NCI-H1436 (cell line): Measurements from ENCODE around the gene PKM.
"Not testable (repeated sequence)": the region's sequence is repeated elsewhere in the genome, so short reads cannot be mapped to it uniquely, and the experiment has no call there.

Experiments
- DNase-seq: peaks from one replicate; lab custom pipeline; 2025; lab: John Stamatoyannopoulos, UW

PKM gene

GRCh38 chr15:72176159-72176558 lies 54.8 kb downstream of the PKM start:
- no peak for DNase-seq

DNA sequence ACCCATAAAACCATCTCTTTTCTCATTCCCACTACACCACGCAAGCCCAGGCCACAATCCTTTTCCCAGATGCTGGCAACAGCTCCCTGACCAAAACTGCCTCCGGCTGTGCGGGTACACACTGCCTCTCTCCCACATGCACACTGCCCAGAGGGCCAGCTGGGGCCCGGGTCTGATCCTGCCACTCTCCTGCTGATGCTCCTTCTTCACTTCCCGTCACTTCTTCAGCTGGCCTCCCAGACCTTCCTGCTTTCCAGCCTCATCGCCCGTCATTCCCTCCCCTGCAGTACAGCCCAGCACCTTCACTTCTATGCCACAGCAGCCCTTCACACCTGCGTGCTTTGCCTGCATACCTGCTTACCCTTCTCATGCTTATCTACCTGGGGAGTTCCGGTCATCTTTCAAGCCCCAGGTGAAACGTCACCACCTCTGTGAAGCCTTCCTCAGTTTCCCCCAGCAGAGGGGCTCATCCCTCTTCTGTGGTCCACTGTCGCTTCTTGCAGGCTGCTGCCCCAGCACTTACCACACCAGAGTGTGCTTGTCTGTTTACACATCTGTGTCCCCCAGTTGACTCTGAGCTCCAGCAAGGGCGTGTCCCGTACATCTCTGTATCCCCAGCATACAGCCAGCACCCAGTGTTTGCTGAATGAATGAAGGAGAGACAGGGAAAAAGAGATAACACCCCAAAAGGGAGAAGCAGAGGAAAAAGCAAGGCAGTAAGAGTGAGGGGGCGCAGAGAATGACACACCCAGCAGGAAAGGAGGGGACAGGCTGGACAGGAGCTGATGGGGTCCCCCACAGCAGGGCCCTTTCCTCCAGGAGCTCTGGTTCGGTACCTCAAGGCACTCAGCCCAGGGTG lies 55.6 kb downstream of the PKM start:
- no peak for DNase-seq

GRCh38 chr15:72174551-72175165 lies 56.3 kb downstream of the PKM start:
- DNase-seq: no peak

GRCh38 chr15:72173864-72174550 lies 57.0 kb downstream of the PKM start:
- no peak for DNase-seq

GRCh38 chr15:72173401-72173800 lies 57.6 kb downstream of the PKM start:
- DNase-seq: no peak

GRCh38 chr15:72172796-72173195 lies 58.2 kb downstream of the PKM start:
- DNase-seq: no peak

GRCh38 chr15:72171978-72172377 lies 59.0 kb downstream of the PKM start:
- not testable (repeated sequence) for DNase-seq

- no peak for DNase-seq
Observed at GRCh38 chr15:72170691-72171090, 60.3 kb downstream of the PKM start.

- no peak for DNase-seq
Observed at GRCh38 chr15:72169921-72170611, 60.9 kb downstream of the PKM start.

DNA sequence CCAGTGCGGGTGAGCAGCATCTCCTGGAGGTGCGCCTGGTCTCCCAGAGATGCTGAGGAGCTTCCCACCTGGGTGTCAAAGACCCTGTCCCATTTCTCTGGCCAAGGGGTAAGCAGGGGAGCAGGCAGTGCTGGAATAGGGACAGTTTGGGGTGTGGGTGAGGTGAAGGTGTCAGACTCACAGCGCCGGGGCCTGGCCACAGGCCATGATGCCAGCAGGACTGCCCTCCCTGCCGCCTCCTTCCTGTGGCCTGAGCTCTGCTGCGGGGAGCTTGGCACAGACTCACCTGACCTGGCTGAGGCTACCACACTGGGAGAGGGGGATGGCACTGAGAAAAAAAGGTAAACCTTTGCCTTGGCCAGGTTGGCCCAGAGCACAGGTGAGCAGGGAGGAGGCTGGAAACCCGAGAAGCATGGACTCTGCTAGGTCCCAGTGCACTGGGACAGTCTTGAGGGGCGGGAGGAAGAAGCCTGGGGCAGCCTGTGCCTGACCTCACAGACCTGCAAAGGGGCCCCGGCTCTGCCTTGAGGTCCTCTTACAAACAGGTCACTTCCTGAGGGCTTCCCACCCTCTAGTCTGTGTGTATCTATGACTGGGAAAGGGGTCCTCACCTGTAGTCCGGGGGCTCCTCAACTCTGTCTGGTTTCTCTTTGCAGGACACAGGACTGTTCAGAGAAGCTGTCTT lies 61.6 kb downstream of the PKM start:
- no peak for DNase-seq

DNA sequence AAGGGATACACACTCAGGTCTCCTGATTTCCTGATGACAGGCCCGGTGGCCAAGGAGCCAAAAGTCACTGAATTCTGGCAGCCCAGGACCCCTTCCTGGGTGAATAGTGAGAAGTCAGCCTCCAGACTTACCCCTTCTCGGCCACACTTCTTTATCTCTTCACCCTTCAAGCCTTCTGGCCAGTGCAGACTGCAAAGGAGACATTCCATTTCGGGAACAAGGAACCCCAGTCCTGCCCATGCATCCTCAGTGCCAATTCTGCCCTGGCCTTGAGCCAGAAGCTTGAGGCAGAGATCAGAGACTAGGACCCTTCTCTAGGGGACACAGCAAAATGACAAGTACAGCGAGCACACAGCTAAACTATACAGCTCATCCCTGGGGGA lies 62.2 kb downstream of the PKM start:
- DNase-seq: no peak

GRCh38 chr15:72168131-72168807 lies 62.7 kb downstream of the PKM start:
- no peak for DNase-seq

GRCh38 chr15:72167445-72167844 lies 63.5 kb downstream of the PKM start:
- no peak for DNase-seq

DNA sequence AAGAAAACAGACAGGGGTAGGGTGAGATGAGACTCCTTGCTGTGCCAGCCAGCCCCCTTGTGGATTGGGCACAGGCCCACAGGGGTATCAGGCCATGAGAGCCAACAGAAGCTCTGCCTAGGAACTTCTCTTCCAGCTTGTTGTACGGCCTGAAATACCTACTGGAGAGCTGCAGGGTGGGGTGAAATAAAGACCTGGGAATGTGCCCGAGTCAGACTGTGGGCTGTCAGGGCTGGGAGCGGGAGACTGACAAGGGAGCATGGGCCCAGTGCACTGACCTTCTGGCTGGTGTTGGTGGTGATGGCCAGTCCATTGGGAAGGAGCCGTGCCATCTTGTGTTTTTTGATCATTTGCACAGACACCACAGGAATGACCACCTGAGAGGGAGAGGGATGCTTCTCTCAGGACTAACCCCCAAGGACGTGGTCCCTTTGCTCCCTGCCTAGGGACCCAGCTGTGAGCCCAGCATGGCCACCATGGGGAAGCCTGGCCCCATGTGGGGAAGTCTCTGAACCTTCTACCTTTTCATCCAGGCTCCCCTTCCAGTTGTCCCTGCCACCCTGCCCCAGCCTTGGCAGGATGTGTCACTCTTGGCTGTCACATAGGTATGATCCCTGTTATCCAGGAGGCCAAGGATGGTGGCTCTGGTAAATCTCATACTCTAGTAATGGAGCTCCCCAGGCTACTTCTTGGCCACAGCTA lies 64.1 kb downstream of the PKM start:
- no peak for DNase-seq

DNA sequence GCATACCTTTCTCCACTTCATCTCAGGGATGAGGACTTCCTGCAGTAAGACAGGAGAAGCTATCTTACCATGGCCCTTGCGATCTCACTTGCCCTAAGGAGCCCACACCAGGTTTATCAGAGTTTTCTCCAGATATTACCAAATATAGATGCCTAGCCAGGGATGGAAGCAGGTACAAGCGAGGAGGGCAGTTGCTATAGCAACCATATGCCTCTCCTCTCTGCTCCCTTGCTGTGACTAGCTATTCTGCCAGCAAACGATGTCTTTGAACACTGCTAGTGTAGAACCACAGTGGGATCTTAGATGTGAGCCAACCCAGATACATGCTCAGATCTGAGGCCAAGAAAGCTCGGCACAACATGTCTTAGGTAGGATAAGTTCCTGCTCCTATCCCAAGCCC lies 67.3 kb downstream of the PKM start:
- no peak for DNase-seq

GRCh38 chr15:72162569-72162968 lies 68.4 kb downstream of the PKM start:
- no peak for DNase-seq

DNA sequence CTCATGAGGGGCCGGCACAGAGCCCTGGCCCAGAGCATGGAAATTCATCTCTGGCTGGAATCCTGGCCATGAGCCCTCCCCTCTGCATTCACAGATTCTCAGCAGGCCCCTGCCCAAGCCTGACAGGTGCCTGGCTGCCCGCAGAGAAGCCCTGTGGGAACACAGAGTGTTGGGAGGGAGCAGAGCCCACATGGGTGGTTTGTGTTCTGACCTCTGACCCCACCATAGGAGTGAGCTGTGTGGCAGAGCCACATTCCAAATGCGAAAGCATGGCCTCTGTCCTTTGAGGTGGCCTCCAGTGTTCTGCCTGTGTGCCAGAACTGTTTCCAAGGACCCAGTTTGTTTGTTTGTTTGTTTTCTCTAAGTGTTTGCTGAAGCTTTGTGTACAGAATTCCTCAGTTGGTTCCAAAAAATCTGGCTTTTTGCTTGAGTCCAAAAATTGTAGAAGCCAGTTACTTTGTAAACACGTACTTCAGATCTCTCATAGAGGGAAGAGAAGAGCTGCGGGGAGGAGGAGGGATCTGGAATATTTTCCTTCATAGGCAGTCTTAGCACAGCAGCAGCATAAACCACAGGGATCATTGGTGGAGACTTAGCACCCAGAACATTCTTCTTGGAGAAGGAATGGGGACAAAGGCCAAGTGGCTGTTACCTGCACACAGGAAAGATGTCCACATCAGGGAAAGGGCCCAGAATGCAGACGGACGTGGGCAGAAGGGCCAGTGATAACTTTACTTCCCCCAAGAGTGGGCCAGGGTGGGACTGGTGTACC lies 69.4 kb downstream of the PKM start:
- DNase-seq: no peak

DNA sequence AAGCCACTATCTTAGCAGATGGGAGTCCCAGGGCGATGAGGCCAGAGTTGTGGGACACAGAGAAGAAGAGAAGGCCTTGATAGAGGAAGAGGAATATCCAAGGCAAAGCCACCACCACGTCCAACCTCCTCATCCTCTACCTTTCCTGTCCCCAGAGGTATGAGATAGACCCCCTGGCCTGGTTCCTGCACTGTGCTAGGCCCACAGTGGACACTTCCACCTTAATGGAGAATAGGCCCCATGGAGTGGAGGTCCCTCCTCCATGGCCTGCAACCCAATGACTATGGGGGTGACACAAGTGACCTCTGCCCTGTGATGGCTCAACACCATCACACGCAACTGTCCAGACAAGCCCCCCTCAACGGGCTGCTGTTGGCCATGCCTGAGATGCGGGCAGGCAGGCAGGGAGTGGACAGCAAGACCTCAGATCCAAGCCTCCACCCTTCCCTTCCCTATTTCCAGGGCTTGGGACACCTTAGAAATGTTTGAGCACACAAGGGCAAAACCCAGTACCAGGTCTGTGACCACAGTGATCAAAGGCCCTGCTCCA lies 70.2 kb downstream of the PKM start:
- no peak for DNase-seq

GRCh38 chr15:72156928-72157327 lies 74.1 kb downstream of the PKM start:
- DNase-seq: no peak
